HG02852 (cell line): ENCODE data around the gene MAMDC4.
"Not testable (repeated sequence)": the region's sequence is repeated elsewhere in the genome, so short reads cannot be mapped to it uniquely, and the experiment has no call there.

ENCODE experiments used
- ATAC-seq: cut with Tn5 transposase; IDR thresholded peaks from one replicate; pipeline ENCODE4 v1.9.1; 2021; ENCODE audit warnings: mild to moderate bottlenecking, moderate library complexity; ENCODE audit not compliant: unreplicated experiment

MAMDC4 gene

DNA sequence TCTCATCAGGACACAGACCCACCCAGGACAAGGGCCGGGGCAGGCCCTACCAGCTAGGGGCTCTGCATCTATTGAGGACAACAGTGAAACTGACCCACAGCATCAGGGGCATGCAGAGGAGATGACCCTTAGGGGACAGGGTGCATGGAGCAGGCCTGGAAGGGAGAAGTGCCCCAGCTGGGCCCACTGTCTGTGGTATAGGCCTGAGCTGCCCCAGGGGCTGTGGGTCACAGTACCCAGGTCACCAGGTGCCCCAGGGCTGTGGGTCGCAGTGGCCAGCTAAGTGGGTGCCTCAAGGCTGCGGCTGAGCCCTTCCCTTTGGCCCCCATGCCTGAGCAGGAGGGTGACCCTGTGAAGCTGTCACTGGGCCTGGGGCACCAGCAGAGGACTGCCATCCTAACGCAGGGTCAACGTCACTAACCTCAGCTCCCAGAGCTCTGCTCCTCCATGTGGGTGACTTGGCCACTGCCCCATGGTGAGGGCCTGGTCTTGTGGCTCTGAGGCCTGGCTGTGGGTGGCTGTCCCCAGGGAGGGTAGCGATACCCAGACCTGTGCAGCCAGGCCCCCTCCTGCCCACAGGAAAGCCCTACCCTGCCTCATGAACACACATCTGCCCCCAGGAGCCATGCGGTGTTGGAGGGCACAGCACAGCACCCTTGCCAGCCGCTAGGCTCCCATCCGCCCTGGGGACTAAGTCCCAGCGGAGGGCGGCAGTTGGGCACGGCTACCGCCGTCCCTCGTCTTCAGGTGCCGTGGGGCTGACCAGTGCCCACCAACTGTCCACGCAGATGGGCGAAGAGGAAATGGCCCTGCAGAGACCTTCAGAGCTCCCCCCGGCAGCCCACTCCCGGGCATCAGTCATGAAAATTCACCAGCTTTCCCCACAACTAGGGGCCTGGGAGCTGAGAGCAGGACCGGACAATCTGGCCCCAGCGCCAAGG, 9.1 kb downstream of the MAMDC4 start:
- ATAC-seq = no peak

DNA sequence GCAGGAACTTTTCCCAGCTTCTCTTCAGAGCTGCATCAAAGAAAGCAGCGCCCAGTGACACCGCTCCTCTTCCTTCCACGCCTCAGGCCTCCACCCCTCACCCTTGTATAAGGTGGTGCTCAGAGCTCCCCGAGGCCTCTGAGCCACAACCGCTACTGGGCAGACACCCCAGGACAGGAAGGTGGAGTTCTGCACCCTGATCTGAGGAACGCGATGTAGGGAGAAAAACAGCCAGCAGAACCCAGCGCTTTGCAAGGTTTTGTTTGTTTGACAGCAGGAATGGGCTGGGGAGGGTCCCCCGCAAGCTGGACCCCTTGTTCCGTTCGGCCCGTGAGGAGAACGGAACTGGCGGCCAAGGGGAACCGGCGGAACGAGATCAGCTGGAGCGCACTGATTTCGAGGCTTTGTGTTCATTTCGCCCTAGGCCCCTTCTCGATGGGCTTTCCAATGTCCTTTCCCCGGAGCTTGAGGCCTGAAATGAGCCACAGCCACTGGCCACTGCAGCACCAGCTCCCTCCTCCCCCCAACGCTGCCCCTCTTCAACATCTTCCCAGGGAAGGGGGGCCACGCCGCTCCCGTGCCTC, 9.8 kb downstream of the MAMDC4 start:
- no peak for ATAC-seq

DNA sequence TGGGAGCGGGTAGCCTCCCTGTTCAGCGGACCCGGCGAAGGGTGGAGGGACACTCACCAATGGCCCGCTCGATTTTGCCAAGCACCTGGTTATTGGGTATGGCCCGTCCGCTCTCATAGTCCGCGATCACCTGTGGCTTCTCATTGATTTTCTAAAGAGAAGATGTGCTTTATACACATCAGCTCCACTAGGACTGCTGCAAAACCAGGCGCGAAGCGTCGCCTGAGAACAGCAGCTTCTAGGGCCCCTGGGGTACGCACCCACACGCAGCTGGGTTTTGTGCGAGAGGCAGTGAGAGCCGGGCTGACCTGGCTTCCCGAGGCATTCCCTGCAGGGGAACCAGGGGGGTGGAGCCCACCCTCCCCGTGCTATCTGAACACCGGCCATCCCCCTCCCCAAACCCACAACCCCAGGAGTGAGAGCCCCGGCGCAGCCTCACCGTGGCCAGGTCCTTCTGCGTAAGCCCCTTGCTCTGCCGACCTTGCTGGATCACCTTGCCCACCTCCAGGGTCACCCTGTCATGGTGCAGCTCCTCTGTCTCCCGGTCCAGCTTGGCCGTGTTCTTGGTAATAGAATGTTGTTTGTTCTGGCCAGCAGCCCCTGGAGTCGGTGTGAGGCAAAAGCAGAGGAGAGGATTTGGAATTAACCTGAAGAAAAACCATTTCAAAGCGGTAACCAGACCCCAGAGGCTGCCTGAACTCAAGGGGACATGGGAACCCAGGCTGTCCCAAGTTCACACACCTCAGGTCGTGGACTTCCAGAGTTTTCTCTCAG, 10.9 kb downstream of the MAMDC4 start:
- no peak for ATAC-seq

DNA sequence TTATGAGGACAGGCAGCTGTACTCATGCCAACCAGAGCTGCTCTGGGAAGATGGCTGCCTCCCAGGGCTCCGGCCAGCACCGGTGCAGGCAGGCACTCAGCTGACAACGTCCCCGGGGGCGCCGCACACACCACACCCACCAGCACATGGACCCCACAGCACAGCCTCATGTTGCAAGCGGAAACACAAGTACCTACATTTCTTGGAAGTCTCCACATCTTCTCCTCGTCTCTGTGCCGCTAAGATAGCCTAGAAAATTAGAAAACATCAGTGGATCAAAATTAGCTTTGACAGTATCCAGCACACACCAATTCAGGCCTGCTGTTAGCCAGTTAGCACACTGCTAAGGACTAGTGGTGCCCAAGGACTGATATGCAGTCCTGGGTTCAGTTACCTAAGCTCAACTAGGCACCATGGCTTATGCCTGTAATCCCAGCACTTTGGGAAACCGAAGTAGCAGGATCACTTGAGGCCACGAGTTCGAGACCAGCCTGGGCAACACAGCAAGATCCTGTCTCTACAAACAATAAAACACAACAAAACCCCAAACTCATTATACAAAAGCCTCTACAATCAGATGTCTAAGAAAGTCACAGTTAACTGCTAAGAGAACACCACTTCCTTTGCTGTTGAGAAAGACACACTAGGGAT, 11.6 kb downstream of the MAMDC4 start:
- no peak for ATAC-seq

DNA sequence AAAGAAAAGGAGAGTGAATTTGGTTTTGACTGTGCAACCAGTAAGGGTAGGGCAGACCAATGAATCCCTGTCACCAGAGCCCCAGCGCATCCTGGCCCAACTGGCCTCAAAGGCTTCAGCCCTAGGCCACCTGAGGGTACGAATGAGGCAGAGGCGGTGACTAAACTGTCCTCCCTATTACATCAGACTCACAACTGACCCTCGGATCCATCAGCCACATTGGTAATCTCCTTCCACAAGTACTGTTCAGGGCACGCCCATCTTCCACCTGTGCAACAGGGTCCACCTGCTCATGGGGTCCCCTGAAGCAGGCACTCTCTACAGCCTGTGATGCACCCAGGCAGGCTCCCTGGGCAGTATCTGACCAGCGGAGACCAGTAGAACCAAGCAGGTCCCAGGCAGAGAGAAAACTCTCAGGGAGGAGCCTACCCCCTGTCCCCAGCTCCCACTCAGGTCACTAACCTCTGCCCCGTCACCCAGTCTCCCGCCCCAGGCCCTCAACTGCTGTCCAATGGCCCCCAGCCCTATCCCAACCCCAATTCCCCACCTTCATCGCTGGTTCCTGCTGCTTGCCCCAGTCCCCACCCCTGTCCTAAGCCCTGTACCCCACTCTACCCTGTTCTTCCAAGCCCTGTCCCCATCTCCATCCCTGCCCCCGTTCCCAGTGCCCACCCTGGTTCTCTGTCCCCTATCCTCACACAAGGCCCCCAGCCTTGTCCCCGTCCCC, 13.1 kb downstream of the MAMDC4 start:
- no peak for ATAC-seq

DNA sequence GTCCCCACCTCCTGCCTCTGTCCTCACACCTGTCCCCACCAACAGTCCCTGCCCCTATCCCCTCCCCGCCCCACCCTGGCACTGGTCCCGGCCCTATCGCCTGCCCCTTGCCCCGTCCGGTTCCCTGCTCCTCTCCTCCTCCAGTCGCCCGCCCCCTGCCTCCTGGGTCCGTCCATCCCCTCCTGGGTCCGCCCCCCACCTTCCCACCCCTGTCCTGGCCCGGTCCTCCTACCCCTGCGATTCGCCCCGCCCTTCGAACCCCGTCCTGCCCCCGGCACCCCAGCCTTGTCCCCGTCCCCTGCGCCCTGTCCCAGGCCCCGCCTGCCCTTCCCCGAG, 13.6 kb downstream of the MAMDC4 start:
- no peak for ATAC-seq

DNA sequence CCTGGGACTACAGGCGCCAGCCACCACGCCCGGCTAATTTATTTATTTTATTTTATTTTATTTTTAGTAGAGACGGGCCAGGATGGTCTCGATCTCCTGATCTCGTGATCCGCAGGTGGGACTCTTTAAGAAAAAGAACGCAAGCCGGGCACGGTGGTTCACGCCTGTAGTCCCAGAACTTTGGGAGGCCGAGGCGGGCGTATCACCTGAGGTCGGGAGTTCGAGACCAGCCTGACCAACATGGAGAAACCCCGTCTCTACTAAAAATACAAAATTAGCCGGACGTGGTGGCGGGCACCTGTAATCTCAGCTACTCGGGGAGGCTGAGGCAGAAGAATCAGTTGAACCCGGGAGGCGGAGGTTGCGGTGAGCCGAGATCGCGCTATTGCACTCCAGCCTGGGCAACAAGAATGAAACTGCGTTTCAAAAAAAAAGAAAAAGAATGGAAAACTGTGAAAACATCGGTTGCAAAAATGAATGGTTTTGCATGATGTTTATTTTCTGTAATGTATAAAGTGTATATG, 14.8 kb downstream of the MAMDC4 start:
- ATAC-seq = not testable (repeated sequence)

DNA sequence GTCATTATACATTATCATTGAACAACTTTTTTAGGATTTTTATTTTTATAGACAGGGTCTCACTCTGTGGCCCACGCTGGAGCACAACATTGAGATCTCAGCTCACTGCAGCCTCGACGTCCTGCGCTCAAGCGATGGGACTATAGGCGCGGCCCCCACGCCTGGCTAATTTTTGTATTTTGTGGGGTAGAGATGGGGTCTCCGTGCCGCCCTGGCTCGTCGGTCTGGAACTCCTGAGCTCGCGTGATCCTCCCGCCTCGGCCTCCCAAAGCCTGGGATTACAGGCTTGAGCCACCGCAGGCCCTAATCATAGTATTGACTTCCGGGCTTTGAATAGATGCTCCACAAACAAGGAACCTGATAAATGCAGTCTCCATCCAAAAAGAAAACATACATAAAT, 15.3 kb downstream of the MAMDC4 start:
- ATAC-seq = no peak

DNA sequence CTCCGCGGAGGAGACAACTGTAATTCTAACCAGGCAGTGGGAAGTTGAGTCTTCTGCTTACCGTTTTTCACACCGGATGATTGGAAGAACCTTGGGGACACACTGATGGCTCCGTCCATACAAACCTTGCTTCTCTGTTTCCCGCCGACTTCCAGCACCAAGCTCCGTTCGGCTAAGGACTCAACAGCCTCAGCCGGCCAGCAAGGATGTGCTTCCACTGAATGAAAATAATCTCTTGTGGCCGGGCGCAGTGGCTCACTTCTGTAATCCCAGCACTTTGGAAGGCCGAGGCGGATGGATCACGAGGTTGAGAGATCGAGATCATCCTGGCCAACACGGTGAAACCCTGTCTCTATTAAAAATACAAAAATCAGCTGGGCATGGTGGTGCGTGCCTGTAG, 15.8 kb downstream of the MAMDC4 start:
- ATAC-seq = no peak

DNA sequence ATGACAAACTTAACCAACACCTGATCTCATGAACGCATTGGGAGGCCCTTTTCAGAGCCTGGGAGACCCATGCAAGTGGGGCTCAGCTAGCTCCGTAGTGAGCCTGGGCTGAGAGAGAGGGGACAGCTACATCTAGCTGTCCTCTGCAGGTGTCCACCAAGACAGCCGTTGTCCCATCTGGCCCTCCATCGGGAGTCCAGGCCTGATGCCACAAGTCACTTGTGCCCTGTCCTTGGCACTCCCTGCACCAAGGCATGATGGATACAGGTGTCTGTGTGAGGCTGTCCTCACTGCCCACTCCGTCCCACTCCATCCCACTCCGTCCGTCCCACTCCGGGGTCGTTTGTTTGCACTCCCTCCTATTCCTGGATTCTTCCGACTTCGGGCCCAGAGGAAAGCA, 16.5 kb downstream of the MAMDC4 start:
- ATAC-seq = no peak

DNA sequence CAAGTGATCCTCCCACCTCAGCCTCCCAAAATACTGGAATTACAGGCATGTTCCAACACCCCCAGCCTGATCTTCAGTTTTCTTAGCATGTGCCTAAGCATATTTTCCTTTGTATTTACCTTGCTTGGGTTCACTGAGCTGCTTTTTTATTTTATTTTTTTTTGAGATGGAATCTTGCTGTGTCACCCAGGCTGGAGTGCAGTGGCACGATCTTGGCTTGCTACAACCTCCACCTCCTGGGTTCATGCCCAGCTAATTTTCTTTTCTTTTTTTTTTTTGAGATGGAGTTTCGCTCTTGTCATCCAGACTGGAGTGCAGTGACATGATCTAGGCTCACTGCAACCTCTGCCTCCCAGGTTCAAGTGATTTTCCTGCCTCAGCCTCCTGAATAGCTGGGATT, 17.5 kb downstream of the MAMDC4 start:
- ATAC-seq = not testable (repeated sequence)

DNA sequence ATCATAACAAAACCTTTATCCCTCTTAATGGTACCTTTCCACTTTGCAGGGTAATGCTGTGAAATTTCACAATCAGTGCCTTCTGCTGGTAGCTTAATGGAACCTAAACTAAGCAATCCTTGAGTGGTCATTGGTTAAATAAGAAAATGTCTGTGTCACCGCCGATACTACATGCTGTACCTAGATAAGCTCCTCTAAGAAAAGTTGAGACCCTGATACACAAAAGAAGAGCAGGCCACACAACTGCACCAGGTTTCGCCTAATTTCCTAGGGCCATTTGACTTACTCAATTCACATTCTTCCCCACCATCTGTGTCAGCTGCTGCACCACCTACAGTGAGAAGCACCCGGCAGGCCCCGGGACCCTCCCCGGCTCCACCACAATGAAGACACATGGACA, 23.0 kb downstream of the MAMDC4 start:
- no peak for ATAC-seq

DNA sequence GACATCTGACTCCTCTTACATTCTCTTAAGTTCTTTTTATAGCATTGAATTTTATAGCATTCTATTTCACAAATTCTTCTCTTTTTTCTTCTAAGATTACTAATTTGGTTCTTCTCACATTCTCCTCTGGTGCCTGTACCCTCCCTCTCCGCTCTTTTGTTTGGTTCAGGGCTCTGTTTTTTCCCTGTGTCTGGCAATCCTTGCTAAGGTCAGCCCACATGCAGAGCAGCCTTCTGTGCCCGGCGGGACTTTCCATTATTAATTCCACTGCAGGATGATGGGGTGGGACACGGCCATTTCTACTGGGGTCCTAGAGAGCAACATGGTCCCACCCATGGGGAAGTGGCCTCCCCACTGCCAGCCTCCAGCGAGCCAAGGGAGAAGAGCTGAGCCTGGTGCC, 24.3 kb downstream of the MAMDC4 start:
- ATAC-seq = no peak

DNA sequence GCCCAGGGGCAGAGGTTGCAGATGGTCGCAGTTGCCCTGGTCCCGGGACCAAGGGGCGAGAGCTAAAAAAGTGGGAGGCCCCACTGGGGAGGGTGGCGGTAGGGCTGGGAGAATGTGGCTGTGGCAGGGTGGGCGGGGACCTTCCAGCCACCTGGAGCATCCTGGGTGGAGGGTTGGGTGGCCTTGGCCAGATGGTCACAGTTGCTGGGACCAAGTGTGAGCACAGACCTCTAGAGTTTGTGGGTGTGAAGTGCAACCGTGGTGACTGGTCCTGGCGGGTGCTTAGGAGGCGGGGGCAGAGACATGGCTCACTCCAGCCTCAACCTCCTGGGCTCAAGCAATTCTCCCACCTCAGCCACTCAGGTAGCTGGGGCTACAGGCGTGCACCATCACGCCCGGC, 28.5 kb downstream of the MAMDC4 start:
- no peak for ATAC-seq

DNA sequence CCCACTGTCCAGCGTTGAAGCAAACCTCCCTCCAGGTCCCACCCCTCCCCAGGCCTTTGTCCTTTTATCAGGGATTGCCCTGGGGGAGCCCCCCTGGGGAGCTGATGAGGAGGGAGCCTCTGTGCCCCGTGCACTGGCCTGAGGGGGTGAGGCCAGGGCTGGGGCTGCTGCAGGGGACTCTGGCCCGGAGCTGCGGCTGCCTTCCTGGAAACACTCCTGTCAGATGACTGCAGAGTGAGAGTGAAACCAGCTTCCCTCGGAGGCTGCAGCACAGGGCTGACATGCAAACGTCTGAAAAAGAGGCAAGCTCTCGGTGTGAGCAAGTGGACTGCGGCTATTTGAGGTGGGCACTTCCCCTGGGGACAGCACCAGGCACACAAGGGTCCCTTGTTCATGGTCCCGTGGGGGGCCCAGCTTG, 29.6 kb downstream of the MAMDC4 start:
- no peak for ATAC-seq

DNA sequence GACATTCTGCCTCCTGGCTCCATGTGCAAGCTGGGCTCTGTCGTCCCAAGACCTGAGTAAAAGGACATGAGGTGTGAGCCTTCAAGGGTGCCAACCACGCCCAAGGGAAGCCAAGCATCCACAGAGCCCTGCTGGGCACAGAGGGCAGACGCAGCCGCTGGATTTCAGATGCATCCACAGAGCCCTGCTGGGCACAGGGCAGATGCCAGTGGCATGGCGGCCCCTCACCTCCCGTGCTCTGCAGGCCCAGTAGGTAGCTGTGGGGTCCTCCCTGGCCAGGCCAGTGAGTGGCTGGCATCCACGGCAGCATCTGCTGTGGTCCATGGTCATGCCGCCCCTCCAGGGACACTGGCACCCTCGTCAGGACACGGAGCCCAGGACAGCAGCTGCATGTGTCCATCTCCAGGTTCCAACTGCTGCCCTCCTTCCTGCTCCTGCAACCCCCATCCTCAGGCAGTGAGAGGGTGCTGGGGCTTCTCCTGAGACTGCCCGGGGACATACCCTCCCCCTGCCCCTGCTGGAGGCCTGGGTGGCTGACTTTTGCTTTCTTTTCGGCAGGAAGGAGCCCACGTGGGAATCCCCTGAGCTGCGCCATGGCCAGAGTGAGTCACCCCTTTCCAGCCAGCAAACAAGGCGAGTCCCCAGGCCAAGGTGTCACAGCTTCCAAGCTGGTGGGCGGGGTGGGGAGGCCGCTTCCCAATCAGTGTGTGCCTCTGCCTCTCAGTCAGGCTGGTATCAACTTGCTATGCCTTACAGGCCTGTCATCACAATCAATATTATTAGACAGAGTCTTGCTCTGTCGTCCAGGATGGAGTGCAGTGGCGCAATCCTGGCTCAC, 30.2 kb downstream of the MAMDC4 start:
- ATAC-seq = peak; percentile 34

DNA sequence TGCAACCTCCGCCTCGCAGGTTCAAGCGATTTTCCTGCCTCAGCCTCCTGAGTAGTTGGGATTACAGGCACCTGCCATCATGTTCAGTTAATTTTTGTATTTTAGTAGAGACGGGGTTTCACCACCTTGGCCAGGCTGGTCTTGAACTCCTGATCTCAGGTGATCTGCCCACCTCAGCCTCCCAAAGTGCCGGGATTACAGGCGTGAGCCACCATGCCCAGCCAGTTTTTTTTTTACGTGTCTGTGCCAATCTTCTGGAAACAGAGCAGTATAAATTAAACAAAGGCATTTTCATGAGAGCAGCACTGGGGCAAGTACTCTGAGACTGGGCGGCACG, 30.8 kb downstream of the MAMDC4 start:
- not testable (repeated sequence) for ATAC-seq

DNA sequence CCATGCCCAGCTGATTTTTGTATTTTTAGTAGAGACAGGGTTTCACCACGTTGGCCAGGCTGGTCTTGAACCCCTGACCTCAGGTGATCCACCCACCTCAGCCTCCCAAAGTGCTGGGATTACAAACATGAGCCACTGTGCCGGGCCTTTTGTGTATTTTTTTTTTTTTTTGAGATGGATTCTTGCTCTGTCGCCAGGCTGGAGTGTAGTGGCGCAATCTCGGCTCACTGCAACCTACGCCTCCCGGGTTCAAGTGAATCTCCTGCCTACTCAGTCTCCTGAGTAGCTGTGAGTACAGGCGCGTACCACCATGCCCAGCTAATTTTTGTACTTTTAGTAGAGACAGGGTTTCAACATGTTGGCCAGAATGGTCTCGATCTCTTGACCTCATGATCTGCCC, 31.5 kb downstream of the MAMDC4 start:
- ATAC-seq = not testable (repeated sequence)

DNA sequence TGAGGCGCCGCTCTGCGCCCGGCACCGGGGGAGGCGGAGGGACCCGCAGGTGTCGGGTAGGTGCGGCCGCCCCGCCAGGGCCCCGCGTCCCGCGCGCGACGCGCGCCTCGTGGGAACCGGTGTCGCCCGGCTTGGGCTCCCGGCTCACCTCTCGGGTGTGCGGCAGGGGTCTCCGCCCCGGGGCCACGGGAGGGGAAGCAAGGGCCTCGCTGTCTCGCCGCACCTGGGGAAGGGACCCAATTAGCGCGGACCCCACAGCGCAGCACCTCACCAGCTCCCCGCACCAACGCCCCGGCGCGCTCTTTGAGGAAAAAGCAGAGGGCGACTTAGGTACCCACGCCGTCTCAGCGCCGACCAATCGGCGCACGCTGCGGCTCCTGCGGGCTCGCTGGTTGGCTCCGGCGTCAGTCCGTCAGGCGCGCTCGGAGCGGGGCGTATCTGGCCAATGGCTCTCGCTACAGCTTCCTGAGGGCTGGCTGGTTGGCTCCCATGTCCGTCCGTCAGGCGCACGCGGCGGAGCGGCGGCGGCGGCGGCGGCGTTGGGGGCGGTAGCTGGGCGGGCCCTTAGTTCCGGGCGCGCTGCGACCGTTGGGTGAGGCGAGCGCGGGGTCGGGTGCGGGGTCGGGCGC, 33.9 kb downstream of the MAMDC4 start, which contains the start of gene TRAF2:
Gene TRAF2 (plus strand): TSS at position 567 of the 629 bp plus-strand sequence. CDS start 12,225 bp downstream, outside the sequence.
- peak; percentile 82 for ATAC-seq
